ENCODE measurements around the gene ADGRL4. TPM values are rescaled to one million over a fixed set of nuclear protein-coding genes. Genes with fewer than 3 reads are reported as not detected.

The ADGRL4 gene
- total RNA-seq, 1 experiment from 2014 or later, result not detected

DNA sequence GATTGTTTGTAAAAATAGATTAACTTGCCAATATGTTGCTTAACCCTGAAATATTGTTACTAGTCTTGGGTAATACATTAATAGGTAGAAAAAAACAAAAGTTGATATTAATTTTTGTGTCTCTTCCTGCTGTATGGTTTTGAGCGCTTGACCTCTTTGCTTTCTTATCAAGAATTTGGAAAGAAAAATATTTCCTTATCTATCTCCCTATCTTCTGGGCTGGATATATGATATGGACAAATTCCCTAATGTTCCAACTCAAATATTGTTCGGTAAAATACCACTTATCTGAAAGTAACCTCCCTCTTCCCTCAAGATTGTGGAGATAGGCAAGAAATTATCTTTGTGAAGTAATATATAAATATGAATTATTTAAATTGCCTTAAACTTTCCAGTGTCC, 57.3 kb downstream of the ADGRL4 start:
- ChIA-PET POLR2A (no interaction called here), CTCF (no interaction called here)
- DNase-seq (ENCODE audit: low read depth, low spot score) (no peak), ATAC-seq (no peak)
- TF ChIP-seq TCF7L2 (IDR thresholded peaks at IDR 0.05; ENCODE audit: low read depth, low read length), result no peak
- TF ChIP-seq POLR2AphosphoS5 (IDR thresholded peaks at IDR 0.05; ENCODE audit: low read depth, low read length), result no peak
- TF ChIP-seq SIN3A (IDR thresholded peaks at IDR 0.05; ENCODE audit: borderline replicate concordance, insufficient read depth, low read depth, low read length), result no peak
- TF ChIP-seq, protein P1, sequence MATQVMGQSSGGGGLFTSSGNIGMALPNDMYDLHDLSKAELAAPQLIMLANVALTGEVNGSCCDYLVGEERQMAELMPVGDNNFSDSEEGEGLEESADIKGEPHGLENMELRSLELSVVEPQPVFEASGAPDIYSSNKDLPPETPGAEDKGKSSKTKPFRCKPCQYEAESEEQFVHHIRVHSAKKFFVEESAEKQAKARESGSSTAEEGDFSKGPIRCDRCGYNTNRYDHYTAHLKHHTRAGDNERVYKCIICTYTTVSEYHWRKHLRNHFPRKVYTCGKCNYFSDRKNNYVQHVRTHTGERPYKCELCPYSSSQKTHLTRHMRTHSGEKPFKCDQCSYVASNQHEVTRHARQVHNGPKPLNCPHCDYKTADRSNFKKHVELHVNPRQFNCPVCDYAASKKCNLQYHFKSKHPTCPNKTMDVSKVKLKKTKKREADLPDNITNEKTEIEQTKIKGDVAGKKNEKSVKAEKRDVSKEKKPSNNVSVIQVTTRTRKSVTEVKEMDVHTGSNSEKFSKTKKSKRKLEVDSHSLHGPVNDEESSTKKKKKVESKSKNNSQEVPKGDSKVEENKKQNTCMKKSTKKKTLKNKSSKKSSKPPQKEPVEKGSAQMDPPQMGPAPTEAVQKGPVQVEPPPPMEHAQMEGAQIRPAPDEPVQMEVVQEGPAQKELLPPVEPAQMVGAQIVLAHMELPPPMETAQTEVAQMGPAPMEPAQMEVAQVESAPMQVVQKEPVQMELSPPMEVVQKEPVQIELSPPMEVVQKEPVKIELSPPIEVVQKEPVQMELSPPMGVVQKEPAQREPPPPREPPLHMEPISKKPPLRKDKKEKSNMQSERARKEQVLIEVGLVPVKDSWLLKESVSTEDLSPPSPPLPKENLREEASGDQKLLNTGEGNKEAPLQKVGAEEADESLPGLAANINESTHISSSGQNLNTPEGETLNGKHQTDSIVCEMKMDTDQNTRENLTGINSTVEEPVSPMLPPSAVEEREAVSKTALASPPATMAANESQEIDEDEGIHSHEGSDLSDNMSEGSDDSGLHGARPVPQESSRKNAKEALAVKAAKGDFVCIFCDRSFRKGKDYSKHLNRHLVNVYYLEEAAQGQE (IDR thresholded peaks at IDR 0.05; ENCODE audit: insufficient read depth in 1 of 2, low read depth in 2 of 2, low read length in 1 of 2), result no peak
- TF ChIP-seq, protein P2, sequence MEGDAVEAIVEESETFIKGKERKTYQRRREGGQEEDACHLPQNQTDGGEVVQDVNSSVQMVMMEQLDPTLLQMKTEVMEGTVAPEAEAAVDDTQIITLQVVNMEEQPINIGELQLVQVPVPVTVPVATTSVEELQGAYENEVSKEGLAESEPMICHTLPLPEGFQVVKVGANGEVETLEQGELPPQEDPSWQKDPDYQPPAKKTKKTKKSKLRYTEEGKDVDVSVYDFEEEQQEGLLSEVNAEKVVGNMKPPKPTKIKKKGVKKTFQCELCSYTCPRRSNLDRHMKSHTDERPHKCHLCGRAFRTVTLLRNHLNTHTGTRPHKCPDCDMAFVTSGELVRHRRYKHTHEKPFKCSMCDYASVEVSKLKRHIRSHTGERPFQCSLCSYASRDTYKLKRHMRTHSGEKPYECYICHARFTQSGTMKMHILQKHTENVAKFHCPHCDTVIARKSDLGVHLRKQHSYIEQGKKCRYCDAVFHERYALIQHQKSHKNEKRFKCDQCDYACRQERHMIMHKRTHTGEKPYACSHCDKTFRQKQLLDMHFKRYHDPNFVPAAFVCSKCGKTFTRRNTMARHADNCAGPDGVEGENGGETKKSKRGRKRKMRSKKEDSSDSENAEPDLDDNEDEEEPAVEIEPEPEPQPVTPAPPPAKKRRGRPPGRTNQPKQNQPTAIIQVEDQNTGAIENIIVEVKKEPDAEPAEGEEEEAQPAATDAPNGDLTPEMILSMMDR (IDR thresholded peaks at IDR 0.05), result no peak
- no TSS peak for BruUV-seq (replicated peaks)
- Histone ChIP-seq H3K36me3 (ENCODE audit: control insufficient read depth, insufficient read depth, low read length) (no peaks in the 10 kb centered on the region), H3K9me3 (ENCODE audit: control insufficient read depth, insufficient read depth, low read depth, low read length) (no peaks in the 10 kb centered on the region), H3K27ac (ENCODE audit: low read length) (no peak overlapping the region), H3K4me3 (ENCODE audit: low read depth in 2 of 2, low read length in 2 of 2) (no peak overlapping the region), H3K27me3 (ENCODE audit: control insufficient read depth, insufficient read depth, low read length) (no peaks in the 10 kb centered on the region), H3K4me1 (ENCODE audit: control insufficient read depth, insufficient read depth, low read length) (no peaks in the 10 kb centered on the region)
- in situ Hi-C loops (cut with HindIII; ENCODE audit: low pct_unique_long_range_greater_than_20kb, low sequenced_read_pairs), result no loop called here
- intact Hi-C loops (cut with micrococcal nuclease; ENCODE audit: unreplicated experiment), result no loop called here

DNA sequence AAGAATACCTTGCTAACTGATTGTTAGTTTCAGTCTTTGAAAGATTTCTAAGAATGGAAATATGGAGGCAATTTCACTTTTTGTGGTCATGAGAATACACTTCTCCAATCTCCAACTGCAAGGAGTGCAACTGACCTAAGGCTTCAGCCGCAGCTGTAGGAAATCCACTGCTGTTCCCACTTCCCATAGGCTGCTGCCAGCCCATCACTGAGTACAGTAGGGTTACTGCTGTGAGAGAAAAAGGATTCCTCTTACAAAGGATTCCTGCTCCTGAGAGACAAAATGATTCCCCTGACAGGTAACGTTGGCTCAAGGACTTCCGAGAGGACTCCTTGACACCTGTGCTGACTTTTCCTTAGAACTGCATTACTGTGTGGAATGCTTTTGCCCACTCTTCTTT, 87.4 kb downstream of the ADGRL4 start:
- H3K4me3 ChIP-seq (ENCODE audit: low read depth in 2 of 2, low read length in 2 of 2), result no peak overlapping the region
- no peak for ATAC-seq

More for the DNA sequence above, 87.4 kb downstream of the ADGRL4 start:
- POLR2A ChIA-PET, result no interaction called here
- in situ Hi-C loops (cut with HindIII; ENCODE audit: low pct_unique_long_range_greater_than_20kb, low sequenced_read_pairs), result no loop called here
- Histone ChIP-seq H3K4me1 (ENCODE audit: control insufficient read depth, insufficient read depth, low read length) (no peaks in the 10 kb centered on the region), H3K27ac (ENCODE audit: low read length) (no peak overlapping the region), H3K27me3 (ENCODE audit: control insufficient read depth, insufficient read depth, low read length) (no peaks in the 10 kb centered on the region), H3K9me3 (ENCODE audit: control insufficient read depth, insufficient read depth, low read depth, low read length) (no peaks in the 10 kb centered on the region), H3K36me3 (ENCODE audit: control insufficient read depth, insufficient read depth, low read length) (no peaks in the 10 kb centered on the region)
- no peak for TF ChIP-seq TCF7L2 (IDR thresholded peaks at IDR 0.05; ENCODE audit: low read depth, low read length)
- TF ChIP-seq SIN3A (IDR thresholded peaks at IDR 0.05; ENCODE audit: borderline replicate concordance, insufficient read depth, low read depth, low read length), result no peak
- no peak for TF ChIP-seq POLR2AphosphoS5 (IDR thresholded peaks at IDR 0.05; ENCODE audit: low read depth, low read length)
- TF ChIP-seq, protein P2 (IDR thresholded peaks at IDR 0.05), result no peak
- TF ChIP-seq, protein P1 (IDR thresholded peaks at IDR 0.05; ENCODE audit: insufficient read depth in 1 of 2, low read depth in 2 of 2, low read length in 1 of 2), result no peak
- no TSS peak for BruUV-seq (replicated peaks)
- intact Hi-C loops (cut with micrococcal nuclease; ENCODE audit: unreplicated experiment), result no loop called here
- CTCF ChIA-PET, result no interaction called here
- no peak for DNase-seq (ENCODE audit: low read depth, low spot score)
